Measurements from ENCODE around the gene OGDH. TPM values are rescaled to one million over a fixed set of nuclear protein-coding genes. Genes with fewer than 3 reads are reported as not detected.

The OGDH gene
- total and polyA plus RNA-seq, 10 of the 15 experiments (the other 5 are each of a cell fraction or from before 2014, with no cell fraction given) = 4.1 to 103 (median 48.4) TPM

- TF ChIP-seq POLR2A (IDR thresholded peaks at IDR 0.05; ENCODE audit: low read depth, low read length) = peak; percentile 96
- peak; percentile 76 for TF ChIP-seq CREB1 (IDR thresholded peaks at IDR 0.05; ENCODE audit: low read depth)
- TF ChIP-seq ETV6 (conservative IDR thresholded peaks at IDR 0.05 in 1 of 2, IDR thresholded peaks at IDR 0.05 in 1 of 2; ENCODE audit: borderline replicate concordance in 1 of 2, low read depth in 1 of 2) = peak in 1 of 2 experiments; percentile 91; a peak in 2 of 4 replicates
- TF ChIP-seq CEBPB (IDR thresholded peaks at IDR 0.05; ENCODE audit: borderline replicate concordance in 1 of 2, low read depth in 2 of 2, low read length in 2 of 2) = no peak
- no peak for TF ChIP-seq ZNF592 (IDR thresholded peaks at IDR 0.05)
- TF ChIP-seq MYB (IDR thresholded peaks at IDR 0.05; ENCODE audit: borderline replicate concordance, low read depth, low read length) = no peak
- peak; percentile 87 for TF ChIP-seq IKZF1 (conservative IDR thresholded peaks at IDR 0.05)
- peak; percentile 79 for TF ChIP-seq MYC (IDR thresholded peaks at IDR 0.05; ENCODE audit: insufficient read depth, insufficient read length, insufficient replicate concordance, low read length, severe bottlenecking)
- TF ChIP-seq MEF2A (IDR thresholded peaks at IDR 0.05; ENCODE audit: insufficient read depth, low read depth, low read length) = no peak
- TF ChIP-seq GATAD2B (conservative IDR thresholded peaks at IDR 0.05; ENCODE audit: low read depth) = peak; percentile 73
- TF ChIP-seq RFX5 (IDR thresholded peaks at IDR 0.05; ENCODE audit: low read depth, low read length) = peak; percentile 63; the same call in 1 of the 2 replicates
- TF ChIP-seq HDAC6 (IDR thresholded peaks at IDR 0.05; ENCODE audit: unreplicated experiment) = peak; percentile 61
- TF ChIP-seq SIN3A (IDR thresholded peaks at IDR 0.05; ENCODE audit: low read depth, low read length) = peak; percentile 93
- peak; percentile 62; the same call in 1 of the 2 replicates for TF ChIP-seq NFYB (IDR thresholded peaks at IDR 0.05; ENCODE audit: insufficient read depth, low read depth, low read length)
- TF ChIP-seq TCF3 (IDR thresholded peaks at IDR 0.05; ENCODE audit: borderline replicate concordance, insufficient read depth, low read depth, low read length) = peak; percentile 57; the same call in 1 of the 2 replicates
- peak; percentile 20; the same call in 1 of the 2 replicates for TF ChIP-seq HDGF (IDR thresholded peaks at IDR 0.05)
- TF ChIP-seq CUX1 (IDR thresholded peaks at IDR 0.05; ENCODE audit: insufficient replicate concordance, low read depth, low read length) = no peak
- TF ChIP-seq POLR2AphosphoS2 (IDR thresholded peaks at IDR 0.05; ENCODE audit: low read depth, low read length) = peak; percentile 89
These were observed 32.8 kb upstream of the OGDH start, which contains the start of gene DDX56 (continued) for GRCh38 chr7:44573464-44574286.
